NOMO-1 treated with DMSO at 0.1 percent for 48 hours (cell line): ENCODE results near the gene SRGAP1.

Experiments
- DNase-seq: peaks from one replicate; lab custom pipeline; 2025; ENCODE audit not compliant: unreplicated experiment; lab: John Stamatoyannopoulos, UW

The SRGAP1 gene

DNA sequence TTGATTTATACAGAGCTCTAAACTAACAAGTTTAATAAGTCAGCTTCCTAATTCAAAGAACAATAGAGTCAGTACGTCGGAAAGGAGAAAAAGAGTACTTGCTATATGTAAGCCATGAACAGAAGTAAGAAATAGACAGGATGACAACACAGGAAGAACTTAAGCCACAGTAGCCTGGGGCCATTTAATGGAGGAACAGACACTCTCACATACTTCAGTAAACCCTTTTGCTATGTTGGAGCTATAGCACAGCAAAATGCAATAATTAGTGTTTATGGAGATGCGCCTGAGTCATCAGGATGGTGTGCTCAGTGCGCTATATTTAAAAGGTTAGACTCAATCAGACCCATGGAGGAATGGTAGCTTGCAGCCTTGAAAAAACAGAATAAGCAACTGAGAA, 61.0 kb downstream of the SRGAP1 start:
- DNase-seq: peak; percentile 36

DNA sequence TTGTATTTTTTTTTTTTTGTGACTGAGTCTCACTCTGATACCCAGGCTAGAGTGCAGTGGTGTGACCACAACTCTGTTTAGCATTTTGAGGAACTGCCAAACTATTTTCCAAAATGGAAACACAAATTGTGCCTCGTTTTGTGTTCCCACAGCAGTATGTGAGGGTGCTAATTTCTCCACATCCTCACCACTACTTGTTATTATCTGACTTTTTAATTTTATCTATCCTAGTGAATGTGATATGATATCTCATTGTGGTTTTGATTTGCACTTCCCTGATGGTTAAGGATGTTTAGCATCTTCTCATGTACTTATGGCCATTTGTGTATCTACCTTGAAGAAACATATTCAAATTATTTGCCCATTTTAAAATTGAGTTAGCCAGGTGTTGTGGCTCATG, 62.4 kb downstream of the SRGAP1 start:
- DNase-seq: no peak

DNA sequence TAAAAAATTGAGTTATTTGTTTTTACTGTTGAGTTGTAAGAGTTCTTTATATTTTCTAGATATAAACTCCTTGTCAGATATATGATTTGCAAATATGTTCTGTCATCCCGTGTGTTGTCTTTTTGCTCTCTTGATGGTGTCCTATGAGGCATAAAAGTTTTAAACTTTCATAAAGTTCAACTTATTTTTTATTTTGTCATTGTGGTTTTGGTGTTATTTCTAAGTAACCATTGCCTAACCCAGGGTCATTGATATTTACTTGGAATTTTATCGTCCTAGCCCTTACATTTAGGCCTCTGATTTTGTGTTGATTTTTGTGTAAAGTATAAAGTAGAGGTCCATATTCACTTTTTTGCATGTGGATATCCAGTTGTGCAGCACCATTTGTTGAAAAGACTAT, 63.1 kb downstream of the SRGAP1 start:
- DNase-seq: no peak

DNA sequence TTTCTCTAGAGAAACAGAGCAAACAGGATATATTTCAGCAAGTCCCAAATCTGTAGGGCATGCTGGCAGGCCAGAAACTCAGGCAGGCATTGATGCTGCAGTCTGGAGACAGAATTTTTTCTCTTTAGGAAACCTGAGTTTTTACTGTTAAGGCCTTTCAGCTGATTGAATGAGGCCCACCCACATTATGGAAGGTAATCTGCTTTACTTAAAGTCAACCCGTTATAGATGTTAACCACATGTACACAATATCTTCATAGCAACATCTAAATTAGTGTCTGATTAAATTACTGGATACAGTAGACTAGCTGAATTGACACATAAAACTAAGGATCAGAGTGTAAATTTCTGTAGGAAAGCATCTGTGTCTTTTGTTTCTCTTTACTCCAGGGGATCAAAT, 65.2 kb downstream of the SRGAP1 start:
- DNase-seq: no peak

DNA sequence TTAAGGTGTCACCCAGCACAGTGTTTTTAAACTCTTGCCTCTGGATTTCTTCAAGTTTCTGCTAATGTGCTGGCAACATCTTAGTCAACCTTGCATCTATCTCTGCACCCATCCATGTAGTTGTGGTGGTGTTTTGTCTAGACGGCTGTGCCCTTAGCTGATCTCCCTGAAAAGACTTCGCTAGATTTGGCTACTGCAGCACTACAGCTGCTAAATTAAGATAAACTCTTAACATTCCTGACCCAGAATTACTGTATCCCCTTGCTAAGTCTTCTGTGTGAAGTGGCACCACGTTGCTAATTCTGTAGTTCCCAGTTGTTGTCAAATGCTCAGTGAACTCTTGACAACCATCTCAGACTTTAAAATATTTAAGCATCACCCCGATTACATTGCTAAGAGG, 66.8 kb downstream of the SRGAP1 start:
- DNase-seq: no peak

DNA sequence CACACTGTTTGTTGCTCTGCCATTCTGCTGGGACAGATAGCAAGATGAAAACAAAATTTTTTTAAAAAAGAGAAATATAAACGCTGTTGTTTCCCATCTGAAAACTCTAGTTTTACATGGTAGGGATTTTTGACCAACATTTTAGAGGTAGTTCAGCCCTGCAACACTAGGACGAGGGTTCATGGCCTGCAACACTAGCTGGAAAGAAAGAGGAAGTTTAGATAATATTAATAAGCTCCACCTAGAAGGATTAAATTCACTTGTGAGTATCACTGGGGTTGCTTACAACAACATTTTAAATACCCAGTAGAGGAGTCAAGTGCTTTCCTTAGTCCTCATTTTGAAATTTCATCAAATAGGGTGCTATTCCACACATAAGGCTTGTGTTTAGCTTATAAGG, 68.2 kb downstream of the SRGAP1 start:
- DNase-seq: peak; percentile 66

DNA sequence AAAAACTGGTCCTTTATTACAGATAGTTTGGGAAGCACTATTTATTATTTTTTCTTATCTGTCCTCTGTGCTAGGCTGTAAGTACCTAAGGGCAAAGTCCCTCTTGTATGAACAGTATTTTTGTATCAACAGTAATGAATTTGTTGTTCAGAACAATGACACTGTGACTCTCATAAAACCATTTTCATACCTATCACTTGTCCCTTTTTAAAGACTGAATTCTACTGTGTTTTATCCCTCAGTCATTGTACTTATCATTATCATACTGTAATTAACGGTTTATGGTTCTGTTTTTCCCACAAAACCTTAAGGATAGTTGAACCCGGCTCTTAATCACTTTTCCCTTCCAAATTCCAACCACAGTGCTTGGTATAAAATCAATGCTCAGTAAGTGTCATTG, 69.4 kb downstream of the SRGAP1 start:
- no peak for DNase-seq

DNA sequence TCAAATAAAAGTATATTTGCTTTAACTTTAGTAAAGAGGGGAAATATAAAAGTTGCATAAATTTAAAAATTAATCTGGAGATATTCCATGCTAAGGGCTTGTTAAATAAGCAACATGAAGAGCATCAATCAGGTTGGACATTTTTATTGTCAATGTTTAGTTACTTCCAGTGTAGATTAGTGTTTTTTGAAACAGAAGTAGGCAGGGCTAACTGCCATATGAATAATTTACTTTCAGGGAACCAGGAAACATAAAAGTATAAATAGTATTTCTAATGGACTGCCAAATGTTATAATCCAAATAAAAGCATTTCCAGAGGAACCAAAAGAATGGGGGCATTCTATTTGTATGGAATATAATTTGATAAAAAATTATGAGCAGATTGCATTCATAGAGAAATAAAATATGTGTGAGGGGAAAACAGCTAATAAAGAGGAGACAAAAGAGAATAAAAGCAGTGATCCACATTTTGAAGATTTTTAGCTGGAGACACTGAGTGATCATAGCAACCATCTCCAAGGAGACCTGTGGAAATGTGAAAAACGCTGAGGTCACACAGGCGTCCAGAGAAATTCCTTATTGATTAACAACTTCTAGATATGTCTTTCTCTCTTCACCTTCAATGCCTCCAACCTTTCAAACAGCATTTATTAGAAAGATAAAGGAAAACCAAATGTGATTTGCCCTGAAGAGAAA, 70.8 kb downstream of the SRGAP1 start:
- DNase-seq: peak; percentile 18

DNA sequence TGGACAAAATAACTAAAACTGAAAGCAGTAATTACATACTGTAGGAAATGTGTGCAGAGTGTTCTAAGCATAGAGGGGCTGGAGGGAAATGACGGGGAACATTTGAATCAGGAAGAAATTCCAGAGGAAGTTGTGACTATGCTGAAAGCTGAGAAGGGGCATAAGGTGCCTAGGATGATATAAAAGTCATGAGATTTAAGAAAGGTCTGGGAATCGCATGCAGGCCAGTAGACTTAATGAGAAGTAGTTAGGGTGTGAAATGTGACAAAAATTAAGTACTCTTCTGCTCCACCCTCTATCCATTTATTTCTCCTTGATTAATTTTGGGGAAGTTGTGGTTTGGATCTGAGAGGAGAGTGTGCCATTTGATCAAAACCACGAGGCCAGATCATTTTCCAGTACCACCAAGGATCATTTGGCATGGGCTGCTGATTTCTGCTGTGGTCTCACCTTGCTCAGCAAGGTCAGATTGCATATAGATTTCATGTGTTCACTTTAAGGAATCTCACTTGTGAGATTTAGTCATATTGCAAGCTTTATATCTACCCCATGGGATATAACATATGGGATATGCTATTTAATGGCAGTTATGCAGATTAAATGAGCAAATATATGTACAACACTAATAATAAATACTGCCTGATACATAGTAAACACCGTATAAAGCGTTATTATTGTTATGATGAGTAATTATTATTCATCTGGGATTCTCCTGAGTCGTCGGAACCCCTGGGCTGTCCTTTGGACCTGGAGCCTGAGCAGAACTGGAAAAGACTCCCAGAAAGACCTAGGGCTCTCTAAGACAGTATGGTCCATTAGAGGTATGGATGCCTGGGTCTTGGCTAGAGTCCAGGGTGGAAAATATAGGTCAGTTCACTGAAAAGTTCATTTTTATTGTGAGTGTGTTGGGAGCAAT, 72.3 kb downstream of the SRGAP1 start:
- no peak for DNase-seq

DNA sequence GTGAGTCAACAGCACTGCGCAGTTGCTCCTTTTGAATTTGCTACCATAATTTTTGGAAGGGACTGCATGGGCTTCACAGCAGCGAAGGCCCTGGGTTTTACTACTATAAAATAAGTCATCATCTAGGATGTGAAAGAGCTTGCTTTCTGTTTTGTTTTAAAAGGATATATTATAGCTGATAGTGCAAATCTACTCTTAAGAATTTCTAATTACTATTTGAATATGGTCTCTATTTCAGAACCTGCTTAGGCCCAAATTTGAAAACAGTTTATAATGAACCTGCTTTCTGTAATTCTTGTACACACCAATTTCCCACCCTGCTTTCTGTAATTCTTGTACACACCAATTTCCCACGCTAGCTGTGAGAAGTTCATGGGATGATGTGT, 73.0 kb downstream of the SRGAP1 start:
- DNase-seq: no peak

DNA sequence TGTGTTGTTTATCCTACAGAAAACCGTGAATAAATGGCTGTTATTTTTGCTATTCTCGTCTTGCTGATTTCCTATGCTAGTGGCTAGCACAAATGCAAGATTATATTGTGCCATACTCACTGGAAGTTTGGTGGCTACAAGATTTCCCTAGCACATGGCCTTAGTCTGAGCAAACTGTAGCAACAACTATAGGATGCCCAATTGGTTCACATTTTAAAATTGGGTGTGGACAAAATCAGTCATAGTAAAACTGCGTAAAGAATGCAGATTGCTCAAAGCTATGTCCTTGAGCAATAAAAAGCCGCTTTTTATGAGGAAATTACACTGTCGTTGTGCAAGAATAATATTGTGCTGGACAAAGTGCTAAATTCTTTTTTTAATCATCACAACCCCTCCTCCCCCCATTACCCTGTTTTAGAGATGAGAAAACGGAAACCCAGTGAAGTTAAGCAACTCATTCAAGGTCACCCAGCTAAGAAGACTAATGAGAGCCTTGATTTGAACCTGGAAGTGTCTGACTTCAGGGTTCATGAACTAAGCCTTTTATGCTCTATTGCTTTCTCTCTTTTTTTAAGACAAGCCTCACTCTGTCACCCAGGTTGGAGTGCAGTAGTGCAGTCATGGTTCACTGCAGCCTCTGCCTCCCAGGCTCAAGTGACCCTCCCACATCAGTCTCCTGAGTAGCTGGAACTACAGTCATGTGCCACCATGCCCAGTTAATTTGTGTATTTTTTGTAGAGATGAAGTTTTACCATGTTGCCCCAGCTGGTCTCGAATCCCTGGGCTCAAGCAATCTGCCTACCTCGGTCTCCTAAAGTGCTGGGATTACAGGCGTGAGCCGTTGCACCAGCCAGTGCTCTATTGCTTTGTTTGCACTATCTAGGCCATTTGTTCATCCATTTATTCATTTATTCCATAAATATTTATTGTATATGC, 73.6 kb downstream of the SRGAP1 start:
- peak; percentile 97 for DNase-seq

DNA sequence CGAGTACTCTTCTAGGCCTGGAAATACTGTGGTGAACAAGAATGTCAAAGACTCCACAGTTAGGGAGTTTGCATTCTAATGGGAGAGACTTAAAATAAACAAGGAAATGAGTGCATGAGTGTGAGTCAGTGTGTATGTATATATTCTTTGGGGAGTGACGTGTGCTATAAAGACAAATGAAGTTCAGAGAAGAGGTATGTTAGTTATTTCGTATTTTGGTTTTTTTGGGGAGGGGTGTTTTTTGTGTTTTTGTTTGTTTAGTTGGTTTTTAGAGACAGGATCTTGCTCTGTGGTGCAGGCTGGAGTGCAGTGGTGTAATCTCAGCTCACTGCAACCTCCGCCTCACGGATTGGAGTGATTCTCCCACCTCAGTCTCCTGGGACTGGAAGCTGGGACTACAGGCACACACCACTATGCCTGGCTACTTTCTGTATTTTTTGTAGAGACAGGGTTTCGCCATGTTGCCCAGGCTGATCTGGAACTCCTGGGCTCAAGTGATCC, 74.3 kb downstream of the SRGAP1 start:
- DNase-seq: no peak

DNA sequence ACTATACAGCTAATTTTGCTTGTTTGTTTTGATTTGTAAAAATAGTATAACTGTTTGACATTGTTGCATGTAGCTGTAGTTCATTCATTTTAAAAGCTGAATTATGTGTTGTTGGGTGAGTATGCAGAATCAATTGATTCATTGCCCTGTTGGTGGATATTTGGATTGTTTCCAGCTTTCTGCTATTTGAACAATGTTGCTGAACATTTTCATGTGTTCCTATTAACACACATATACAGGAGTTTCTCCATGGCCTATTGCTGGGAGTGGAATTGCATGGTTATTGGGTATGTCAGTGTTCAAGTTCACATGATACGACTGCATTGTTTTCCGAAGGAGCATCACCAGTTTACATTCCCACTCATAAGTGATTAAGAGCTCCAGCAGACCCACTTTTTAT, 75.3 kb downstream of the SRGAP1 start:
- DNase-seq: no peak

DNA sequence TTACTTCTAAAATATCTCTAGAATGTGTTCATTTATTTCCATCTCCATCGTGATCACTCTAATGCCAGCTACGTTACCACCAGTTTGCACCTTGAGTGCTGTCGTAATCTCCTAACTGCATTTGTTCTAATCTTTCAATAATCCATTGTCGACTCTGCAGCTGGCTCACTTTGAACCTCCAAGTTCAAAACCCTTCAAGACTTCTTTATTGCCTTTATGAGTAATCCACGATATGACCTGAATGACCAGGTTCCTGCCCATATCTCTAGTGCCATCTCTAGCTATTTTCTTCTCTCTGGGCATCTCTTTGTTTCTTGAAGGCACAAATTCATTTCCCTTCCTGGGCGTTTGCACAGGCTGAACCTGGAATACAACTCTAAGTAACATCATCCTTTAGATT, 76.7 kb downstream of the SRGAP1 start:
- DNase-seq: no peak

DNA sequence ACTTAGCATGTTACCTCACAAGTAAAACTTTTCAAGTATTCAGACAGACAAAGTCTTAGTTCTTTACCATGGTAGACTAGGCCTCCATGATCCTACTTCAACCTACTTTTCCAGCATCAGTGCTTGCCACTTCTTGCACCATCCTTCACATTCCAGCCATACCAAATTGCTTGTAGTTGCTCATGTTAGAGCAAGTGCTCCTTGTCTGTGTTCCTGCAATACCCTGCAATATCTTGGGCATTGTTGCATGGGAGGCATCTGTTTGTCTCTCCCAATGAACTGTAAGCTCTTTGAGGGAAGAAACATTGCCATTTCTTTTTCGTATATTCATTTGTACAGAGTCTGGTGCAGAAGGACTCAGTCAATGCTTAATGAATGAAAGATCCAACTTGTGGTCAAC, 78.0 kb downstream of the SRGAP1 start:
- no peak for DNase-seq

DNA sequence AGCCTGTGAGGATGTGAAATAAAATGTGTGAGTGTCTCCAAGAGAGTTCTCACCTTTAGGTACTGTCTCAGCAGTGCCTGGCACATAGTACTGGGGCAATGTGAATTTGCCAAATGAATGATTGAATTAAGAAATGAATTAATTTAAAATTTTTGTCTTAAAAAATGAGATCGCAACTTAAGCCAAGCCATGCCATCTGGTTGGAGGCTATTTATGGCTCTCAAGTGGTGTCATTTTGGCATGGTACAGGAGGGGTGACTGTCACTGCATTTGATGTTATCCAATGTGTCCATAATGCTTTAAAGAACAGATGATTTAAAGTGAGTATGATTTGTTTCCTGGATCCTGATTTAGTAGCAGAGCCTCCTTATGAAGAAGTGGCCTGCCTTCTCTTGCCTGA, 80.3 kb downstream of the SRGAP1 start:
- DNase-seq: no peak

DNA sequence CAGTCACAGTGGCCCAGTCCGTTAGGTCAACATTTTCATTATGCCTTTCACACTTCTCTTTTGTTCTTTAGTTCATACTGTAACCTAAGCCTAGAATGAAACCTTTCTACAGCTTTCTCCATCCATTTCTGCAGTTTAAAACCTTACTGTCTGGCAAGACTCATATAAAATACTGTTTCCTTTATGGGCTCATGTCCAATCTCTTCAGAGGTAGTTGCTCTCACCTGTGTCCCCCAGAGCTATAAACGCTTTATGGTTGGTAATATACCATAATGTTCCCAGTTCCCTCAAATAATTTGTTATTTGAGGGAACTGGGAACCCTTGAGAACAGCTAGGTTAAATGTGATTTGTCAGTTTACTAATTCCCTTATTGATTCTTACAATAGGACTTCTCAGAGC, 83.0 kb downstream of the SRGAP1 start:
- no peak for DNase-seq

DNA sequence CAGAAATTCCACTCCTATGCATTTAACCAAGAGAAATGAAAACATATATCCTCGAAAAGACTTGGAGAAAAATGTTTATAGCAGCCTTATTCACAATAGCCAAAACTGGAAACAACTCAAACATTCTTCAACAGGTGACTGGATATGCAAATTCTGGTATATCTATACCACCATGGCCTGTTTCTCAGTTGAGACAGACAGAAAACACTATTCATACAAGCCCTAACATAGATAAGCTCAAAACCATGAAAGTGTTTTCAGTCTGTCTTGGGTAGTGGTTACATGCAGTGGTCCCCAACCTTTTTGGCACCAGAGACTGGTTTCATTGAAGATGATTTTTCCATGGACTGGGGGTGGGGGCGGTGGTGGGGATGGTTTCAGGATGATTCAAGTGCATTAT, 83.8 kb downstream of the SRGAP1 start:
- DNase-seq: no peak

DNA sequence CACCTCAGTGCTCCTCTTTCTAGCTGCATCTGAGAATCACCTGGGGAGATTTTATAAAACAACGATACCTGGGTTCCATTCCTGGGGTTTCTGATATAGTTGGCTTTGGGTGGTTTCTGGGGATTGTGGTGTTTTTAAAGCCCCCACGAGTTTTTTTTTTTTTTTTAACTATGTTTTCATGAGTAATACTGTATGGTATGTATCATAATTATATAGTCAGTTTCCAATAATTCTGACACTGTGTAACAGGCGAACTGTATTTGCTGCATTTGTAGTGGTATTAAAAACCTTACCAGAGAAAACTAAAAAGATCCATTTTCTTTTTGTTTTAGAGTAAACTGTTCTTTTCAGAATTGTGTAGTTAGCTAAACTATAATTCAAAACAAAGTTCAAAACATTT, 84.9 kb downstream of the SRGAP1 start:
- DNase-seq: no peak

DNA sequence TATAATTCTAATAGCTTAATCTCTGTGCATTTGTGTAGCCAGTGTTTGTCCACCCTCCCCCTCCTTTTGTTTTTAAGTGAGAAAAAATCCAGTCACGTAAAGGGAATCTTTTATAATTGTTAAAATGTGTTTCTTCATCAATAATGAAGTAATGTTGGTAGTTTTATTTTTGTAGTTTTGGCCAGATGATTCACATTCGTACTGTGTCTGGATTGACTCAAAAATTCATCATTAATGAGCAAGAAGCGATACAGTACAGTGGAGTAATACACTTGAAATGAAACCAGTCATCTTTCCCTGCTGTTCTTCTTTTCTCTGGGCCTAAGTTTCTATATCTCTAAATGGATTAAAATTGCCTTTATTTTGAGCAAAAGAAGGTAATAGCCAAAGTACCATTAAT, 86.5 kb downstream of the SRGAP1 start:
- no peak for DNase-seq

DNA sequence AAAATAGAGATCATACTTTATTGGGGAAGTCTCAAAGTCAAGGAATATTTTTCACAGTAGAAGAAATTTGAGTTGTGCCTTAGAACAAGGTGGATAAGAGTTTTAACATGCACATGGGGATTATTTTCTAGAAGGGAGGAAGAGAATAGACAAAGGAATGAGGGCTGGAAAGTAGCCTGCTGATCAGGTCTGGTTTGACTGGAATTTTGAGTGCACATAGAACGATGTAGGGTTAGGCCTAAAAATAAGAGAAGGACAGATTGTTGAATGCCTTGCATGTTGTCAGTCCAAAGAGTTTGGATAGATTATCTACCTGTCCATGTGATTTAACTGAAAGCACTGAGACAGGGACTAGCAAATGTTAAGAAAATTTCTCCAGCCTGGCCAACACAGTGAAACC, 87.2 kb downstream of the SRGAP1 start:
- DNase-seq: no peak
